ENCODE measurements around the gene SYNGR2.

SYNGR2 gene
- 42.2 to 51.9 (median 43.6) reads per million in 3 donors for total RNA-seq

- Histone ChIP-seq H3K9me3 (ENCODE audit: control insufficient read depth, low read length) (no peaks in the 10 kb centered on the region), H3K27me3 (replicated peaks; ENCODE audit: control insufficient read depth, insufficient read depth, low read length, poor library complexity, severe bottlenecking) (no peaks in the 10 kb centered on the region), H3K4me1 (ENCODE audit: control insufficient read depth, insufficient read depth, low read length, poor library complexity, severe bottlenecking) (peaks cover 22% of the 10 kb centered on the region), H3K27ac (ENCODE audit: insufficient read depth, low read length, poor library complexity, severe bottlenecking) (peak within 1 kb of the TSS; percentile 85), H3K36me3 (ENCODE audit: control insufficient read depth, insufficient read depth, low read length) (peaks cover 7% of the 10 kb centered on the region), H3K4me3 (ENCODE audit: insufficient read depth, low read depth, low read length, poor library complexity, severe bottlenecking) (peak within 1 kb of the TSS; percentile 57)
- peak; percentile 71 to 77 (median 72) for DNase-seq
Observed at GRCh38 chr17:78168242-78168902, at the start of gene SYNGR2. SYNGR2 (plus strand) TSS chr17:78168581; CDS start chr17:78168617, 36 bp downstream.

GRCh38 chr17:78118801-78119241, 49.6 kb upstream of the SYNGR2 start:
- peaks cover 55% of the 10 kb centered on the region for H3K4me1 ChIP-seq (ENCODE audit: control insufficient read depth, insufficient read depth, low read length, poor library complexity, severe bottlenecking)
- H3K36me3 ChIP-seq (ENCODE audit: control insufficient read depth, insufficient read depth, low read length), result peaks cover 82% of the 10 kb centered on the region
- no peaks in the 10 kb centered on the region for H3K9me3 ChIP-seq (ENCODE audit: control insufficient read depth, low read length)
- no peaks in the 10 kb centered on the region for H3K27me3 ChIP-seq (replicated peaks; ENCODE audit: control insufficient read depth, insufficient read depth, low read length, poor library complexity, severe bottlenecking)
- no peak overlapping the region for H3K4me3 ChIP-seq (ENCODE audit: insufficient read depth, low read depth, low read length, poor library complexity, severe bottlenecking)
- DNase-seq, result no peak
- peak overlapping the region; percentile 18 for H3K27ac ChIP-seq (ENCODE audit: insufficient read depth, low read length, poor library complexity, severe bottlenecking)

- no peak for DNase-seq
- Histone ChIP-seq H3K4me3 (ENCODE audit: insufficient read depth, low read depth, low read length, poor library complexity, severe bottlenecking) (peak overlapping the region; percentile 46), H3K36me3 (ENCODE audit: control insufficient read depth, insufficient read depth, low read length) (peaks cover 79% of the 10 kb centered on the region), H3K27ac (ENCODE audit: insufficient read depth, low read length, poor library complexity, severe bottlenecking) (peak overlapping the region; percentile 86), H3K27me3 (replicated peaks; ENCODE audit: control insufficient read depth, insufficient read depth, low read length, poor library complexity, severe bottlenecking) (no peaks in the 10 kb centered on the region), H3K4me1 (ENCODE audit: control insufficient read depth, insufficient read depth, low read length, poor library complexity, severe bottlenecking) (peaks cover 64% of the 10 kb centered on the region), H3K9me3 (ENCODE audit: control insufficient read depth, low read length) (no peaks in the 10 kb centered on the region)
Observed at GRCh38 chr17:78120537-78120936, 47.8 kb upstream of the SYNGR2 start.

GRCh38 chr17:78120971-78121800, 47.2 kb upstream of the SYNGR2 start:
- H3K36me3 ChIP-seq (ENCODE audit: control insufficient read depth, insufficient read depth, low read length), result peaks cover 84% of the 10 kb centered on the region
- H3K9me3 ChIP-seq (ENCODE audit: control insufficient read depth, low read length), result no peaks in the 10 kb centered on the region
- H3K4me1 ChIP-seq (ENCODE audit: control insufficient read depth, insufficient read depth, low read length, poor library complexity, severe bottlenecking), result peaks cover 71% of the 10 kb centered on the region
- H3K4me3 ChIP-seq (ENCODE audit: insufficient read depth, low read depth, low read length, poor library complexity, severe bottlenecking), result peak overlapping the region; percentile 46
- H3K27me3 ChIP-seq (replicated peaks; ENCODE audit: control insufficient read depth, insufficient read depth, low read length, poor library complexity, severe bottlenecking), result no peaks in the 10 kb centered on the region
- peak in 1 of 3 donors; percentile 36 for DNase-seq
- peak overlapping the region; percentile 86 for H3K27ac ChIP-seq (ENCODE audit: insufficient read depth, low read length, poor library complexity, severe bottlenecking)

GRCh38 chr17:78121801-78122215, 46.6 kb upstream of the SYNGR2 start:
- Histone ChIP-seq H3K36me3 (ENCODE audit: control insufficient read depth, insufficient read depth, low read length) (peaks cover 79% of the 10 kb centered on the region), H3K4me1 (ENCODE audit: control insufficient read depth, insufficient read depth, low read length, poor library complexity, severe bottlenecking) (peaks cover 77% of the 10 kb centered on the region), H3K4me3 (ENCODE audit: insufficient read depth, low read depth, low read length, poor library complexity, severe bottlenecking) (peak overlapping the region; percentile 46), H3K9me3 (ENCODE audit: control insufficient read depth, low read length) (no peaks in the 10 kb centered on the region), H3K27ac (ENCODE audit: insufficient read depth, low read length, poor library complexity, severe bottlenecking) (peak overlapping the region; percentile 86), H3K27me3 (replicated peaks; ENCODE audit: control insufficient read depth, insufficient read depth, low read length, poor library complexity, severe bottlenecking) (no peaks in the 10 kb centered on the region)
- no peak for DNase-seq

GRCh38 chr17:78122216-78122930, 46.0 kb upstream of the SYNGR2 start:
- H3K27ac ChIP-seq (ENCODE audit: insufficient read depth, low read length, poor library complexity, severe bottlenecking), result peak overlapping the region; percentile 86
- H3K36me3 ChIP-seq (ENCODE audit: control insufficient read depth, insufficient read depth, low read length), result peaks cover 73% of the 10 kb centered on the region
- peaks cover 78% of the 10 kb centered on the region for H3K4me1 ChIP-seq (ENCODE audit: control insufficient read depth, insufficient read depth, low read length, poor library complexity, severe bottlenecking)
- H3K27me3 ChIP-seq (replicated peaks; ENCODE audit: control insufficient read depth, insufficient read depth, low read length, poor library complexity, severe bottlenecking), result no peaks in the 10 kb centered on the region
- peak overlapping the region; percentile 46 for H3K4me3 ChIP-seq (ENCODE audit: insufficient read depth, low read depth, low read length, poor library complexity, severe bottlenecking)
- no peaks in the 10 kb centered on the region for H3K9me3 ChIP-seq (ENCODE audit: control insufficient read depth, low read length)
- no peak for DNase-seq

GRCh38 chr17:78122931-78123249, 45.5 kb upstream of the SYNGR2 start:
- Histone ChIP-seq H3K4me3 (ENCODE audit: insufficient read depth, low read depth, low read length, poor library complexity, severe bottlenecking) (peak overlapping the region; percentile 30), H3K4me1 (ENCODE audit: control insufficient read depth, insufficient read depth, low read length, poor library complexity, severe bottlenecking) (peaks cover 73% of the 10 kb centered on the region), H3K27ac (ENCODE audit: insufficient read depth, low read length, poor library complexity, severe bottlenecking) (peak overlapping the region; percentile 86), H3K36me3 (ENCODE audit: control insufficient read depth, insufficient read depth, low read length) (peaks cover 68% of the 10 kb centered on the region), H3K9me3 (ENCODE audit: control insufficient read depth, low read length) (no peaks in the 10 kb centered on the region), H3K27me3 (replicated peaks; ENCODE audit: control insufficient read depth, insufficient read depth, low read length, poor library complexity, severe bottlenecking) (no peaks in the 10 kb centered on the region)
- DNase-seq, result no peak

- Histone ChIP-seq H3K4me1 (ENCODE audit: control insufficient read depth, insufficient read depth, low read length, poor library complexity, severe bottlenecking) (peaks cover 72% of the 10 kb centered on the region), H3K9me3 (ENCODE audit: control insufficient read depth, low read length) (no peaks in the 10 kb centered on the region), H3K4me3 (ENCODE audit: insufficient read depth, low read depth, low read length, poor library complexity, severe bottlenecking) (peak overlapping the region; percentile 30), H3K27me3 (replicated peaks; ENCODE audit: control insufficient read depth, insufficient read depth, low read length, poor library complexity, severe bottlenecking) (no peaks in the 10 kb centered on the region), H3K27ac (ENCODE audit: insufficient read depth, low read length, poor library complexity, severe bottlenecking) (peak overlapping the region; percentile 86), H3K36me3 (ENCODE audit: control insufficient read depth, insufficient read depth, low read length) (peaks cover 65% of the 10 kb centered on the region)
- no peak for DNase-seq
Observed at GRCh38 chr17:78123258-78123929, 45.0 kb upstream of the SYNGR2 start.

- Histone ChIP-seq H3K36me3 (ENCODE audit: control insufficient read depth, insufficient read depth, low read length) (peaks cover 57% of the 10 kb centered on the region), H3K4me3 (ENCODE audit: insufficient read depth, low read depth, low read length, poor library complexity, severe bottlenecking) (peak overlapping the region; percentile 97), H3K27ac (ENCODE audit: insufficient read depth, low read length, poor library complexity, severe bottlenecking) (peak overlapping the region; percentile 86), H3K9me3 (ENCODE audit: control insufficient read depth, low read length) (no peaks in the 10 kb centered on the region), H3K27me3 (replicated peaks; ENCODE audit: control insufficient read depth, insufficient read depth, low read length, poor library complexity, severe bottlenecking) (no peaks in the 10 kb centered on the region), H3K4me1 (ENCODE audit: control insufficient read depth, insufficient read depth, low read length, poor library complexity, severe bottlenecking) (peaks cover 73% of the 10 kb centered on the region)
- DNase-seq, result no peak
Observed at GRCh38 chr17:78124081-78124835, 44.1 kb upstream of the SYNGR2 start.

Data from effector memory CD4-positive, alpha-beta T cell (primary cell).